SH-SY5Y (cell line): ENCODE data around the gene UBE2A.

Source experiments
- GATA2 ChIP-seq: IDR thresholded peaks from 2 replicates; pipeline ENCODE4 v1.6.1; 2011; ENCODE audit warnings: mild to moderate bottlenecking, low read depth, low read length
- GATA3 ChIP-seq: IDR thresholded peaks from 2 replicates; pipeline ENCODE4 v1.6.1; 2011; ENCODE audit warnings: low read depth, mild to moderate bottlenecking, low read length, moderate library complexity

GRCh38 chrX:119605464-119606279 lies 31.3 kb downstream of the UBE2A start:
- TF ChIP-seq GATA2 (no peak), GATA3 (no peak)
